ENCODE results near the gene MCTP1.

- TF ChIP-seq, protein P1, sequence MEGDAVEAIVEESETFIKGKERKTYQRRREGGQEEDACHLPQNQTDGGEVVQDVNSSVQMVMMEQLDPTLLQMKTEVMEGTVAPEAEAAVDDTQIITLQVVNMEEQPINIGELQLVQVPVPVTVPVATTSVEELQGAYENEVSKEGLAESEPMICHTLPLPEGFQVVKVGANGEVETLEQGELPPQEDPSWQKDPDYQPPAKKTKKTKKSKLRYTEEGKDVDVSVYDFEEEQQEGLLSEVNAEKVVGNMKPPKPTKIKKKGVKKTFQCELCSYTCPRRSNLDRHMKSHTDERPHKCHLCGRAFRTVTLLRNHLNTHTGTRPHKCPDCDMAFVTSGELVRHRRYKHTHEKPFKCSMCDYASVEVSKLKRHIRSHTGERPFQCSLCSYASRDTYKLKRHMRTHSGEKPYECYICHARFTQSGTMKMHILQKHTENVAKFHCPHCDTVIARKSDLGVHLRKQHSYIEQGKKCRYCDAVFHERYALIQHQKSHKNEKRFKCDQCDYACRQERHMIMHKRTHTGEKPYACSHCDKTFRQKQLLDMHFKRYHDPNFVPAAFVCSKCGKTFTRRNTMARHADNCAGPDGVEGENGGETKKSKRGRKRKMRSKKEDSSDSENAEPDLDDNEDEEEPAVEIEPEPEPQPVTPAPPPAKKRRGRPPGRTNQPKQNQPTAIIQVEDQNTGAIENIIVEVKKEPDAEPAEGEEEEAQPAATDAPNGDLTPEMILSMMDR (IDR thresholded peaks at IDR 0.05; ENCODE audit: low read depth, low read length, poor library complexity, severe bottlenecking), result no peak
- no peak for TF ChIP-seq EZH2phosphoT487 (IDR thresholded peaks at IDR 0.05; ENCODE audit: borderline replicate concordance, low read length)
Measured at GRCh38 chr5:94751460-94751859, 533.4 kb downstream of the MCTP1 start.
